ENCODE measurements around the gene PALLD.
"Not testable (repeated sequence)": the region's sequence is repeated elsewhere in the genome, so short reads cannot be mapped to it uniquely, and the experiment has no call there.

The PALLD gene

DNA sequence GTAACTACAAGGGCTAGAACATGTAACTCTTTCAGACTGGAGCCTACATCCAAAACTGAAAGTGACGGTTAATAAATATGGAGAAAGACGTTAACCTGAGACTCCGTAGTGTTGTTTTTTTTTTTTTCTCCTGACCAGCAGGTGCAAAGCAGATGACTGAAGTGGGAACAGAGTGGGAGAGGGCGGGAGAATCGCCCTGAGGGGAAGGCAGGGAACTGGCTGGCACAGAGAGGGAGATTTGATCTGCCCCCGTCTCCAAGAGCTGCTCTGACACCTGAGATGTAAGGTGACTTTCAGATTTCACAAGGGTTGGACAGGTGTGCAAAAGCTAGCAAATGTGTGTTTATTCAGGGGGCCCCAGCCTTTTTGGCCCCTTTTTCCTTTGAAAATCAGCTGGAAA, 180.2 kb downstream of the PALLD start:
- DNase-seq (ENCODE audit: low read depth) = no peak

DNA sequence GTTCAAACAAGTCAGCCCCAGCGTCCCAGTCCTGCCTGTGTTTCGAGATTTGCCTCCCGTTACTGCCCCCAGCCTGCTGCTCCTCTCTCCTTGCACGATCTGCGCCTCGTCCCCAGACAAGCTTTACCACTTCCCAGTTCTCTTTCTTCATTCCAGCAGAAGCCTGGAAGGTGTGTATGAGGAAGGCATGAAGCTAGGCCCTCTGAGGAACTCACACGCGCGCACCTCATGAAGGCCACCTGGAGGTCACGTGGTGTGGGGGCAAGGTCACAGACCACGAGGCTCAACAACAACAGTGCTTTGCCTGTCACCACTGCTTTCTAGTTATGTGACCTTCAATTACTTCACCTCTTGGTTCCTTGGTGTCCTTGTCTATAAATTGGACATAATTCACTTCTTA, 181.0 kb downstream of the PALLD start:
- DNase-seq (ENCODE audit: low read depth) = no peak

DNA sequence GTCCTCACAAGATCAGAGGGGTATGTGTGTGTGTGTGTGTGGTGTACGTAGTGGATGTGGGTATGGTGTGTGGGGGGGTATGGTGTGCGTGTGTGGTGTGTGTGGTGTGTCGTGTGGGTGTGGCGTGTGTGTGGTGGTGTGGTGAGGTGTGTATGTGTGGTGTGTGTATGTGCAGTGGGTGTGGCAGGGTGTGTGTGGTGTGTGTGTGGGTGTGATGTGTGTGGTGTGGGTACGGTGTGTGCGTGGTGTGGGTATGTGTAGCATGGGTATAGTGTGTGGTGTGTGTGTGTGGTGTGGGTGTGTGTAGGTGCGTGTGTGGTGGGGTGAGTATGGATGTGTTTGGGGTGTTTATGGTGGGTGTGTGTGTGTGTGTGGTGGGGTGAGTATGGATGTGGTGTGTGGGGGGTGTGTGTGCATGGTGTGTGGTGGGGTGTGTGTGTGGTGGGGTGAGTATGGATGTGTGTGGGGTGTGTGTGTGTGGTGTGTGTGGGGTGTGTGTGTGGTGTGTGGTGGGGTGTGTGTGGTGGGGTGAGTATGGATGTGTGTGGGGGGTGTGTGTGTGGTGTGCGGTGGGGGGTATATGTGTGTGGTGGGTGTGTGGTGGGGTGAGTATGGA, 182.0 kb downstream of the PALLD start:
- DNase-seq (ENCODE audit: low read depth) = no peak

DNA sequence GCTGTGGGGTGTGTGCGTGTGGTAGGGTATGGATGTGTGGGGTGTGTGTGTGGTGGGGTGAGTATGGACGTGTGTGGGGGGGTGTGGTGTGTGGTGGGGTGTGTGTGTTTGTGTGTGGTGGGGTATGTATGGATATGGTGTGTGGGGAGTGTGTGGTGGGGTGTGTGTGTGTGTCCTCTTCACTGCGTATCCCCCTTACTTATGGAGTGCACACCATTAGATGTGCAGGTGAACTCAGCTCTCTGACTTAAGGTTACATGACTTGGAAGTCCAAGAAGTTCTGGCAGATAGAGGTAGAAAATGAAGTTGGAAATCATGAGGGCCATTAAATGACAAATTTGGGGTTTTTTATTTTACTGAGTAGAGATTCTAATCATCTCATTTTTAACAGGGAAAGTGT, 182.5 kb downstream of the PALLD start:
- no peak for DNase-seq (ENCODE audit: low read depth)

DNA sequence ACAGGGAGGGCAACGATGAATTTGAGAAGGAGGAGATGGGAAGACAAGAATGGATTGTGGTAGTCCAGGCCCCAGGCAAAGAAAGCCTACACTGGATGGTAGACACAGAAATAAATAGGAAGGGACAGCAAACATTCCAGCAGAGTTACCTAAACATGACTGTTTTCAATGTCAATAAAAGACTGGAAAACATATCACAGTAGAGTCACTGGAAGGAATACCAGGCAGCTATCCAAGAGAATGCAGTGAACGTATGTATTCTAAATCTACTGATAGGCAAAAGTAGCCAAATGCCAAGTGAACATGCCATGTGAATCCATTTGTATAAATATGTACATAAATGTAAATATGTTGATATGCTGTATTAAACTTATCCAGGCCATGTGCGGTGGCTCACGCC, 183.0 kb downstream of the PALLD start:
- no peak for DNase-seq (ENCODE audit: low read depth)

DNA sequence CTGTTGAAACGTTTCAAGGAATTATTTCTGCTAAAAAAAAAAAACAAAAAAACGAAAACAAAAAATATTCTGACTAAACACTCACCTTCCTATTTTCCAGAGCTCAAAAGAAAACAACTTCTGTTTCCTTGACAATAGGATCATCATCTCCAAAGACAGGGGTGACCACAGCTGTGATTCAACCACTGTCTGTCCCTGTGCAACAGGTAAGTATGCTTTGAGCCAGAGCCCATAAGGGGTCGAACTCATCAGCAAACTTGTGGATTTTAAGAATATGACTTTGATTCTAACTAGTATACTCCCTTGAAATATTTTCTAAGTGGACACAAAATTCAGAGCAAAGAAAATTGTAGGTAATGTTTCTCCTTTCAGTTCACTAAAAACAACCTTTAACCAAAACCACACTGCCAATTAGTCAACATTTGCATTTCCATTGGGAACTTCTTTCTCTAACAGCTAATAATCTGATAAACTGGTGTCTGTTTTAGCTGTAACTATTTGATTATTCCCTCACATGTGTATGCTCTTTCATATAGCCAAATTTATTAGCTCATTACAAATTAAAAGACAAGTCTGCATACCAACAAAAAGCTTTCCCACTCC, 186.1 kb downstream of the PALLD start:
- DNase-seq (ENCODE audit: low read depth) = no peak

DNA sequence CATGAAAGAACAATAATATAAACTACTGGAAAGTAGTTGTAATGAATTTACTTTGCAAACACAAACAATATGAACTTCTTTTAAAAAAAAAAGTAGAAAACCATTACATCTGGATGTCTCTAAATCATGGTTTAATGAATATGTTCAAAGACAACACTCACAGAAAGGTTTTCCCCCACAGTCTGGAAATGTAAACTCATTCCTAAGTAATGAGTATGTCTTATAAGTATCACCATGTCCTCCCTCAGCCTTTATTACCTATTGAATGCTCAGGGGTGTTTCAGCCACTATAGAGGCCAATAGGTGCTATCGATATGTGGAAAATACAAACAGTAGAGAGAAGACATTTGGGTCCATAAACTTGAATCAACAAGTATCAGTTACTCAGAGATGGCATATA, 186.7 kb downstream of the PALLD start:
- no peak for DNase-seq (ENCODE audit: low read depth)

DNA sequence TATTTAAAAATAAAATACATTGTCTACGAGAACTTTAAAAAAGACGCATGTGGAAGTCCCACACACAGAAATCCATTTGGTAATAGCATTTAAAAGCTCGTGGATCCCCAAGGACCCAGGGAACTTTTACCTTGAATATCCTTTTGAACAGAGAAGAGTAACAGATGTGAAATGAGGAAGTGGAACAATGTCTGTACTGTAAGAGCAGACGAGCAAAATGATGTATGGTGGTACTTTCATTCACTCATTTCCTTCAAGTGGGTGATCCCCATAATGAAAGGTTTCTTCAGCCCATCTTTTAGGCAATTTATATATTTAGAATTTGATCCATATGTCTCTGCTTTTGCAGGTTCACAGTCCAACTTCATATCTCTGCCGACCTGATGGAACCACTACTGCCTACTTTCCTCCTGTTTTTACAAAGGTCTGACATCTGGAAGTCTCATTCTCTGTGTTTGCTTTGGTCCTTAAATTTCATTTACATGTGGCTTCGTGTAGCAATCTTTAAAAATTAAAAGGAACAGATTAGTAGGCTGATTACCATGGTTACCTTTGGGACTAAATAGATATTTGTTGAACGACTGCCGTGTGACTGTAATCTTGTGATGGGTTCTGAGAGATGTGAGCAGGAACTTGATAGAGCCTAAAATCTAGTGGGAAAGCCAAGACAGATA, 188.4 kb downstream of the PALLD start:
- DNase-seq (ENCODE audit: low read depth) = no peak

DNA sequence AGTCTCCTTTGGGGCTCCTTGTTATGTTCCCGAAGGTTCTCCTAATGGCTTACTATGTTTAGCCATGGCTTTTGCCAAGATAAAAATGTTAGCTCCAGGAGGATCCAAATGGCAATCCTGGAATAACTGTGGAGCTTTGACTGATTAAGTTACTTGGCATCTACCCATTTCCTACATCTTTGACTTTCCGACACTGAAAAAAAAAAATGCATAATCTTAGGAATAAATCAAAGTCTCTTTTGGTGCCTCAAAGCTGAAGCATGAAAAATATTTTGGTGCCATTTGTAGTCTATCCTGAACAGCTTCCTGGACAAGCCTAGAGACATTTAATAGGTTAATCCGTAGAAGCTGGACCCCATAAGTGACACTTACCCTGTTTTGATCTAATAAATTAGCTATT, 191.7 kb downstream of the PALLD start:
- DNase-seq (ENCODE audit: low read depth) = no peak

DNA sequence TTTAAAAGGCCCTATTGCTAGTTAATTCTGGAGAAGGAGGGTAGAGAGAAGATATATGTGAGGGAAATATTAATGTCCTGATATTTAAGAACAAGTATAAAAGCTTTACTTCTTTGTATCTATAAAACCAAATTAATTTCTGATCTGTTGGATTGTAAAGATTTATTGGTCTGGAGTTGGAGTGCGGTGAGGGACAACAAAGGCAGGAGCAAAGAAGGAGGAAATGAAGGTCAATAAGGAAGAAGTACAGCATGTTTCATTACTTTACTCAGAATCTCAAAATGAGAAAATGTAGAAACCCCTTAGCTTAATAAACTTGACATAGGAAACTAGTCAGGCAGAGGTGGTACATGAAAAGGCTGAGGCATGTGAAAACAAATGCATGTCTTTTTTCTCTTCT, 192.9 kb downstream of the PALLD start:
- no peak for DNase-seq (ENCODE audit: low read depth)

DNA sequence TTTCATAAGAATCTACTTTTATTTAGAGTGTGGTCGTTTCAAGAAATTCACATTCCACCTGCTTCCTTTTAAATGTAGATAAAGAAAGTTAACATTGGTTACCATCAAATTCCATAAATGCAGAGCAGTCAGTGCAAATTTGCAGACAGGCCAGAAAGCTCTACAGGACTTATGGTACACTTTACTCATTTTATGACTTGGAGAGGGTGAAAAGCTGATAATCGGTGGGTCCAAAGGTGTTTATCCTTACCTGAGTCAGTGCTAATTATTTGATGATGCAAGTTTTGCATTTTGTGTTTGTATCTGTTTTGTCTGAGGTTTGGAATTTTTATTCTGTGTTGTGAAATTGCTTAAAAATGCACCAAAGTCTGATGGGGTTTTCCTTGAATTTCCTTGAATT, 193.3 kb downstream of the PALLD start:
- no peak for DNase-seq (ENCODE audit: low read depth)

DNA sequence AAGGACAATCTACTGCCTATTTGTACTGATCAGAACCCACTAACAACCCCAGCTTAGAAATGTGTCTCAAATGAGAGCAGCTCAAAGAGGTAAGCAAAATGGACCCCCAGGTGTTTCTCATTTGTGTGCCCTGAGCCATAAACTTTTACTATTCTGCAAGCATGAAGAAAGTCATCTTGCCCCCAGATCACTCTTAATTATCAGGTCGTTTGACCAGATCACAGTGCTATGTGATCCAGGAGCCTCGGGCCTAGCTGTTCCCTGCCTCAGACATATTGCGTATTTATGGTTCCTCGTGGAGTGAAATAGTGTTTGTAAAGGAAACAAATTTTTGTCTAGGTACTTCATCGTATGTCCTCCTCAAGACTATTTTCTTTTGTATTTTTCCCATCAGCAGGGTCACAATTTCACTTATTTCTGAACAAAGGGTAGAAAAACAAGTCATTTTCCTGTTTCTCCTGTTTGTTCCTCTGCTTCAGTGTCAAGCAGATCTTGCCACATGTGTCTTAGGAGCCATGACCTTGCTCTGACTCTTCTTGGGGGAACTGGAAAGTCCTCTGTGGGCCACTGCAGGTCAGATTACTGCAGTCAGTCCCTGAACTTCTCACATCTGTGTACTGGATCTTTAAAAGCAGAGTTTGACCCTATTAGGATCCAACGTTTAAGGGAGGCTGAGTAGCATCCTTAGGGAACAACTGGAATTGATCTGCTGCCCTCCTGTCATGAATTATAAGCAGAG, 194.9 kb downstream of the PALLD start:
- no peak for DNase-seq (ENCODE audit: low read depth)

DNA sequence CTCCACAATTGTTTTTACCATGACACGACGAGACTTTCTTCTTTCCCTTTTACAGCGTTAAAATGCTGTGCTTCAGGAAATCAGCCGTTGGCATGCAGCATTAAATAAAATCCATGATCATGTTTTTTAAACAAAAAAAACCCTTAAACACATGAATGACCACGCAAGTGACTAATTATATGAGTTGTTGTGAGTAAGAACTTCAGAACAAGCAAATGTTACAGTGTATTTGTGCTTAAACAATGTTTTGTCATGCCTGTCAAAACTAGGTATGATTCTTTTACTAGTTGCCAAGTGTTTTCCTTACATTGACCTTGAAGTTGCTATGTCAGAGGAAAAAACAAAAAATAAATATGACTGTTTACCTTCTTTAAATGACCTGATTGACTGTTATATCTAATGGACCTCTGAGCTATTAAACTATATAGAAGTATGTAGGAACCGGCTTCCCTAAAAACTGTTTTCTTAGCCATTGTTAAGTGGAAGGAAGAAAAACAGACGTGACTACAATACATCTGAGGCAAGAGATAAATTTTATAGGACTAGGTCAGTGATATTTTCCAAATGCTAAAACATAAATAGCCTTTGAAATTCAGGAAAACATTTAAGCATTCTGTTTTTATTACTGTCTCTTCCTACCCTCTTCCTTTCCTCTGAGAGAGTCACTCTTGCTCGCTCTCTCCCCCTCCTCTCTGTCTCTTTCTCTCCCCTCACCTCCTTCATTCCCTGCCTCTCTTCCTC, 197.1 kb downstream of the PALLD start:
- no peak for DNase-seq (ENCODE audit: low read depth)

DNA sequence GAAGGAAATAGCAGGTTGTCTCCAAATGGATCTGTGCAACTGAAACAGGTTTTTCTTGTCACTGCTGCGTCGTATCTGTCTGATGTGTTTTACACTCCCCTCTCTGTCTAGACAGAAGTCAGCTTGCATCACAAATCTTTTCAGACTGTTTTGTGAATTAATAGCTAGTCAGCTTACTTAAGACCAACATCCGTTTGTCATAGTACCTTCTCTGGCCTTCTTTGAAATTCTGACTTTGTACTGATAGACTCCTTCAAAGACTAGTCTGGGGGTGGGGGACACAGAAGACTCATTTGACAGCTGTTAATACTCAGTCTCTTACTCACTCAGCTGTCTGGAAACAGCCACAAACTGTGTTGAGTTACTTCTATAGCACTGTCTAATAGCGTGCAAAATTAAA, 197.8 kb downstream of the PALLD start:
- no peak for DNase-seq (ENCODE audit: low read depth)

DNA sequence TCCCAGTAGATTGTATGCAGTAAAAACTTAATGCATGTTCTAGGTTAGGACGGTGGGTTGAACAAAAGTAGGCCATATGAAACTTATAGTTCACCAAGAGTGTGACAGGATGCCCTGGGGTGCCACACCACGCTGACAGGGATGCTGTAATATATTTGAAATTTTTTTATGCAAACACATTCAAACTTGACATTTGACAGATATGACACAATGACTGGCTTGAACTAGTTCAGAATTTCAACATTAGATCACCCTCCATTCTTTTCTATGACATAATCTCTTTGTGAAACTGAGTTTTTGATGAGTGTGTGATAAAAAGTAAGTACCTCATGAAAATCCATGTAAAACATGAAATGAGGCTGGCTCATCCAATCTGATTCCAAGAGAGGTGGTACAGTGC, 198.4 kb downstream of the PALLD start:
- DNase-seq (ENCODE audit: low read depth) = no peak

DNA sequence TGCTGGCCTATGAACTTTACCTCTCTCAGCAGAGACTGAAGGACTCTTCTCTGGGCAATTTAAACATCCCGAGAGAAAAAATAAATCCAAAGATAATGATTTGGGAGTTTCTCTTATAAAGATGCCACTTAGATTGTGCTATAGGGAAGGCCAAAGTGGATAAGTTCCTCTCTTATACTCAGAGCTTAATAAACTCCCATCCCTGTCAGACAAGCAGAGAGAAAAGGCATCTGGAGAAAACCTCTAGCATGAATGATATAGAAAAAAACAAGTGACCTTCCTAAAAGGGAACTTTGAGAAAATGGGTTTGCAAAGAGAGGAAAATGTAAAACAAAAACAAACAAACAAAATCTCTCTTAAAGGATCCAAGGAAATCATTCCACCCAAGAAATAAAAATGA, 199.4 kb downstream of the PALLD start:
- no peak for DNase-seq (ENCODE audit: low read depth)

DNA sequence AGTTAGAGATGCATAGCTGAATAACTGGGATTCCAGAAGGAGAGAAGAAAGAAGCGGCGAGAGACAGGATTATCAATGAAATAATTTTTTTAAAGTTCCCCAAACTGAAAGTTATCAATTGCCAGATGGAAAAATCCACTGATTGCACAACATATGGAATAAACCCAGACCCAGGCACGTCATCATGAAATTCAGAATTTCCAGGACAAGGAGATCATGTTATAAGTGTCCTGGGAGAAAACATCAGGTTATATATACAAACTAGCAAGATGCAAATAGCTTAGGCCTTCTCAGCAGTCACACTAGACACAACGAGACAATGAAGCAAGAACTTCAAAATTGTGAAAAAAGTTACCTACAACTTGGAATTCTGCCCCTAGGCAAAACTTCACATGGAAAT, 200.0 kb downstream of the PALLD start:
- DNase-seq (ENCODE audit: low read depth) = no peak

DNA sequence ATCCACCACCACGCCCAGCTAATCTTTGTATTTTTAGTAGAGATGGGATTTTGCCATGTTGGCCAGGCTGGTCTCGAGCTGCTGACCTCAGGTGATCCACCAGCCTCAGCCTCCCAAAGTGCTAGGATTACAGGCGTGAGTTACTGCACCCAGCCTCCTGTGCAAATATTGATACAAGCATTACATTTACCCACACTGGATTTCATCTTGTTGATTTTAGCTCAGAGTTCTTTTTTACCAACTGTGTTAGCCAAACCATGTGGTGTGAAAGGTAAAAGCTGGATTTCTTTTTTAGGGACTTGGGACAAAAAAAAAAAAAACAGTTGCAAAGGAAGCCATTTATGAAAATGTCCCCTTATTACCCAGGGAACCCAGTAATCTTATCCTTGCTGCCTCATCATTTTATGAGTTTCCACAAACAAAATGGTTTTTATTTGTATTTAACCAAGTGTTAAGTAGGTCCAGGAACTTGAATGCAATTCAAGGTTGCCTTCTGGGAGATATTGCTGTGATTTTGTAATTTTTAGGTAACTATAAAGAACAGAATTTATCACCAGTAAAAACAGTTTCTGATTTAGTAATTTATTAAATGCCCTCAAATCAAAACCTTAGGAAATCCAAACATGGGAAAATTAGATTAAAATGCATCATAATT, 202.5 kb downstream of the PALLD start:
- DNase-seq (ENCODE audit: low read depth) = no peak

DNA sequence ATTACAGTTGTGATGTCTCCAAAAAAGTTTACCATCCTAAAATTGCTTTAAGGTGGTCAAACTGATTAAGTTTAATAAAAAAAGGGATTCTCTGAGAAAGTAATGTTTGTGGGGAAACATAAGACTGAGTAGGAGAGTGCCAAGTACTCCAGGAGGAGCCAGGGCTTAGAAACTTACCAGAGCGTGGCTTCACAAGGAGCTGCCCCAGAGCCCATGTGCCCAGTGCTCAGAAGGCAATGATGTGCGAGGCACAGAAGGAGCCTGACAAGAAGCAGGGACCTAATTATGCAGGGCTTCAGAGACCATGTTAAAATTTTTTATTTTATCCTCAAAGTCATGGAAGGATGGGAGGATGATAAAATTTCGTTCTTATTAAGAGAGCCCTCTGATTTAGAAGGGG, 204.2 kb downstream of the PALLD start:
- no peak for DNase-seq (ENCODE audit: low read depth)

DNA sequence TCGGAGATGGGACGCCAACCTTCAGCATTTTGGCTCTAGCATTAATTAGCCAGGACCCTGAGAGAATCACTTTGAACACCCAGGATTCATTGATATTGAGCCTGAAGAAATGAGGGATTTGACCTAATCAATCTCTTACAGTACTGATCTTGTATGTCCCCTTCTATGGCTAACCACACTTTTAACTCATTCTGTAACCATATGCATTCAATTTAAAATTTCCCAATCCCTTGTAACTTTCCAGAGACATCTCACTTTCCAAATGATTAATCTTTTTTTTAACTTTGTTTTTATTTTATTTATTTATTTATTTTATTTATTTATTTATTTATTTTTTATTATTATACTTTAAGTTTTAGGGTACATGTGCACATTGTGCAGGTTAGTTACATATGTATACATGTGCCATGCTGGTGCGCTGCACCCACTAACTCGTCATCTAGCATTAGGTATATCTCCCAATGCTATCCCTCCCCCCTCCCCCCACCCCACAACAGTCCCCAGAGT, 205.8 kb downstream of the PALLD start:
- DNase-seq (ENCODE audit: low read depth) = not testable (repeated sequence)

DNA sequence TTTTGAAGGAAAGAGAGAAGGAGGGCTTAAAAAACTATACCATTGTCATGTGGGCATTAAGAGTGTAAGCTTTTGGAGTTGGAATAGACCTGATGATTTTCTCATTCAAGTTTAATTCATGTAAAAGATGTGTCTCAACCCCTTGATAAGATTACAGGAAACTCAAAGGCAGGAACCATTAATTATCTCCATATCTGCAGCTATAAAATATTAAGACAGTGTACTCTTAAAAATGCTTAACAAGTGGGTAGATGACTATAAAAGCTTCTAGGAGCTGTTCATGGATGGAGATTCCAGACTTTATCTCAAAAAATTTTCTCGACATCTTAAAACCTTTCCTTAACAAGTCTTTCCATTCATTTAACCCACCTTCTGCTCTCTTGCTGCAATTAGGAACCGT, 208.3 kb downstream of the PALLD start:
- DNase-seq (ENCODE audit: low read depth) = no peak

DNA sequence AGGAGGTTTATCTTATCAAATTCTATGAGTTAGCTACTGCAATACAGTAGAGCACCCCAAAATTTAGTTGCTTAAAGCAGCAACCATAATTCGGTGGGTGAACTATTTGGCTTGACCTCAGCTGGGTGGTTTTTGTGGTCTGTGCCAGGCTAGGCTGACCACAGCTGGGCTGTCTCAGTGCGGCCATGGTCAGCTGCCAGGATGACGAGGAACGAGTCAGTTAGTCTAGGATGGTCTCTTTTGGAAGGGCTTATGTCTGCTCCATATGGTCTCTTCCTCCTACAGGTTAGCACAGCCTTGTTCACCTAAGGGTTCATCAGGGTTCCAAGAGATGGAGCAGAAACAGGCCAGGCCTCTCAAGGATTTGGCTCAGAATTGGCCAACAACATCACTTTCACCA, 210.4 kb downstream of the PALLD start:
- no peak for DNase-seq (ENCODE audit: low read depth)

All from T follicular helper cell (primary cell).